GM11168 (cell line): ENCODE results near the gene PDX1.

Experiments
- in situ Hi-C: fragments of 300-500 bp; cut with MboI; formaldehyde crosslinking; loops from one replicate; pipeline ENCODE4 v1.12.0; 2022; ENCODE audit warnings: low sequenced_read_pairs; ENCODE audit not compliant: unreplicated experiment

Gene PDX1

DNA sequence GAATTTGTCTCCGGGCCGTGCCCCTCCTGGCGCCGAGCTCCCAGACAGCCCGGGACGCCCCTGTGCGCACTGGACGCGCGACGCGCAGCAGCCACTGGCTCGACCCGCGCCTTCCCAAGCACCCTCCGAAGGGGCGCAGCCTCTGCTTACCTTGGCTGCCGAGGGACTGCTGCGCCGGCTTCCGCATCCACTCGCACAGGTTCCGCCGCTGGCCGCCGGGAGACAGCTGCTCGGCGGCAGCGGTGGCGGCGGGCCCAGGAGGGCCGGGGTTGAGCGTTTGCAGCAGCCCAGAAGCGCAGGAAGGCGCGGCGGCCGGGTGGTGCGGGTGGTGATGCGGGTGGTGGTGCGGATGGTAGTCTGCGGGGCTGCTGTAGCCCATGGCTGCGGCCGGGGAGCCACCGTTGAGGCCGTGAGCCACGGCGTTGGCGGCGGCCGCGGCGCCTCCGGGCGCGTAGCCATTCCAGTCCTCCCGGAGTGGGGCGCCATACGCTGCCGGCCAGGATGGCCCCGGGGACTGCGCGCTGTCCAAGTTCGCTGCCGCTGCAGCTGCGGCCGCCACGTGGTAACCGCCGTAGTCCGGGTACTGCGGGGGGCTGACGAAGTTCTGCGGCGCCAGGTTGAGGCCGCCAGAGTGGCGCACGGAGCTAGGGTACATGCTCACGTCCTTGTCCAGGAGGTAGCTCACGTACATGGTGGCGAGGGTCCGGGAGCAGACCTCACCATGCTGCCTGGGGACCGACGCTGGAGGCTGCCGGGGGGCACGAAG is 48.7 kb downstream of the PDX1 start:
- in situ Hi-C loops, result no loop called here

DNA sequence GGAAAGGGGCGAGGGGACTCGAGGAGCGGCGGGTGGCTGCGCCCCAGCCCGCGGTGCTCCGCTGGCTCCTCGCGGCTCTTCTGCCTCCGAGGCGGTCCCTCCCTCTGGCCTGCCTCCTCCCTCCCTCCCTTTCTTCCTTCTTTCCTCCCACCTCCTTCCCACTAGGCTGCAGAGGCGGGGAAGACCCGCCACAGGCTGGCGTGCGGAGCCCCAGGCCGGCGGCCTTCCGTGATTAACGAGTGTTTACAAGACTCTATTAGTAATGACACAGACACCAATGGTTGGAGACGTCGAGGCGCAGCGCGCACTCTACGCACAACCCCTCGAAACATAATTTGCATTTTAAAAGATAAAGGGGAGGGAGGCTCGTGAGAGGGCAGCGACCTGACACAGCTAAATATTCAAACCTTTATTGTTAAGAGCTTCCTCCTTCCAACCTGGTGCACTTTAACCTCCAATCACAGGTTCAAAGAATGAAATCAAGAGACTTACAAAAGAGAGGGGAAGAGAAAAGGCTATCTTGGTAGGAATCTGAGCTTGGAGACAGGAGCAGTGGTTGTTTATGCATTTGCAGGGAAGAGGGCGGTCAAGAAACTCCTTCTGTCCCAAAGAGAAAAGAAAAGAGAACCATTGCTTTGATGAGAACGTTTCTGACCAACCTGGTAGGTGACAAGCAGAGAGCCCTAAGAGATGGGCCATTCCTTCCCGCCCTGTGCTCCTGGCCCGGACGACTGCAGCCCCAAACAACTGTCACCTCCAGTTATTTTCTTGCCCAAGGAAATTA is 49.5 kb downstream of the PDX1 start, which contains the start of gene CDX2:
Gene CDX2 (minus strand): TSS at position 234 of the 784 bp plus-strand sequence. CDS start 309 bp downstream, outside the sequence.
- in situ Hi-C loops, result no loop called here

DNA sequence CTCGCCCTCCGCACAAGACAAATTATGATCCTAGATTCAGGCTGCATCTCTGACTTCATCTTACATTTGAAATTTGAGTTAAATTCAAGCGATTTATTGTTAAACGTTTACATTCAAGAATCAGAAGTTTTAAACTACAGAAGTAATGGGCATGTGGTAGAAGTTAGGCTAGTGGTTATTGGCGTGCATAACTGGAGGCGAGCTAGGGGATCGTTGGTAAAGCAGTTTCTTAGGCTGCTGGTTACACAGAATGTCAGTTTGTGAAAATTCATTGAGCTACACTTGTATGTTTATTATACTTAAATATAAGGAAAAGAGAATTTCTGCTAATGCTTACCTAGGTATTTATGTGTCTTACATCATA is 50.0 kb downstream of the PDX1 start:
- in situ Hi-C loops, result loop anchor here (5.0 kb wide), 1 partner anchor 53 kb away; the partner anchor contains the start of gene PDX1

DNA sequence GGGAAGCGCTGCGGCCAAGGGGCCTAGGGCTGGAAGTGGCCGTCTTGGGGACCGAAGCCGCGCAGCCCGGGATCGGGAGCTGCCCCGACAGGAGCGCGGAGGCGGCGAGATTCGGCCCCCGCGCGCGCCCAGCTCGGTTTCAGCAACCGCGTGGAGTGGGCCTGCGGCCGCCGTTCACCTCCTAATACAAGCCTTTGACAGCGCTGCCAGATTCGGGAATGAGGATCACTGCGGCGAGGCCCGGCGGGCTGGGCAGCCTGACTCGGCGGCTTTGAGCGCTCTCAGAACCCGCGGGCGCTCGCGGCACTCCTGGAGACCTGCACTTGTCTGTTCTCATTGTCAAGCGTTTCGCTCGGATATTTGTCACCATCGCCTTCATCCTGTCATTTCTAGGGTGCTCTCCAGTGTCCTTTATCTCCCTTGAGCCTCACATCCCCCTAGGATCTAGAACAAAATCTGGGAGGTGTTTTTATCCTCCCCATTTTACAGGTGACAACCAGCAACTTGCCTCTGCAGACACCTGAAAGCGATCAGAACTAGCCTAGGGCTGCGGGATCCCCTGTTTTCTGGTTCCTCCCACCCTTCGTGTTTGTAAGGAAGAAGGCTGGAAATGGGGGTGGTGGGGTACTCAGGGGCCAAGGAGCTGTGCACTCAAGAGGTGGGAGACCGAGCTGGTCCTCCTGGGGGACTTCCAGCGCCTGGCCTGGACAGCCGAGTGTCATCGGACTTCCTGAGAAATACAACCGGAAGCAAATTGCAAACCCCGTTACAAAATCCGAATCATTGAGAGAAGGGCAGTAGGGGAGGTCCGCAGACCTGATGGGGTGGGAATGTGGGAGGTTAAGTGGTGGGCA is 50.8 kb downstream of the PDX1 start:
- in situ Hi-C loops, result loop anchor here (5.0 kb wide), 1 partner anchor 53 kb away; the partner anchor contains the start of gene PDX1

DNA sequence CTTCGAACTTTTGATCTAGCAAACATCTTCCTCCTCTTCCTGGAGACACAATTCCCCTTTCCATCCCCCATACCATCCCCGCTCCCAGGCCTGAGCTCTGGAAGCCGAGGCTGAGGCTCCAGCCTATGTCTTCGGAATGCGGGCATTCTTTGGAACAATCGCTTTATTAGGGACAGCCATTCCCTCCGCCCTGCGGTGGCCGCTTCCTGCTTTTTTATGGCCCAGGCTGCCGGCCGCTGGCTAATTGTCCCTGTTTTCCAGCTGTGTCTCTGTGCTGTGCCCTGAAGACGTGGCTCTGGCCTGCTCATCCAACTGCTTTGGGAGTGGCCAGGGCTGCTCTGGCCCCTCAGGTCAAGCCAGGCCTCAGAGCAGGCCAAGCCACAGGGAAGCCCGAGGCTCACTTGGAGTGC is 51.4 kb downstream of the PDX1 start:
- in situ Hi-C loops, result loop anchor here (5.0 kb wide), 1 partner anchor 54 kb away; the partner anchor contains the start of gene PDX1

DNA sequence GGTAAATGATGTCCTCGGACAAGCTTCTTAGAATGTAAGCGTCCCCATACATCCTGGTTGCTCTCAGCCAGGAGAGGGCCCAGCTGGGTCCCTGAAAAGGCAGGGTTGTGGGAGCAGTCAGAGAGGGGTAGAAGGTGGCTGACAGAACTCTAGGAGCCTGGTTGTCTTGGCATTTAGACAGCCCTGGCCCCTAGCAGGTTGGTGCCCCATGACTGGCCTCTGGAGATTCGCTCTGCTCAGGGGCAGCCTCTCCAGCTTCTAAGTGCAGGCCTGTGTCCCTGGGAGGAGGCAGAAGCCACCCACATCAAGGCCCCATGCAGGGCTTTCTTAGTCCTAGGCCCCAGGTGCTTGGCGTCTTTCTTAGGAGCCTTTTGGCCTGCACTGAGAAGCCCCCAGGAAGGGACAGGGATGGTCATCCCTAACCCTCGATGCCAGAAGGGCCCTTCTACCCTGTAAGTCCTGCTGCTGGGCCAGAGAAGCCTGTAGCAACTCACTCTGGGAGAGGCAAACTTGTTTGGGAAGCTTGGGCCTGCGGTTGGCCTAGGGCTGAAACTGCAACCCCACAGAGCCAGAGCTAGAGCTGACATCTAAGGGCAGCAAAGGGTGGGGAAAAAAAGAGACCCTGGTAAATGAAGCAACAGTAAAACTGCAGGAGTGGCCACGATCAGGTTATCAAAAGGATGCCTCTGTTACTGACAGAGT is 52.1 kb downstream of the PDX1 start:
- in situ Hi-C loops, result loop anchor here (5.0 kb wide), 1 partner anchor 55 kb away; the partner anchor contains the start of gene PDX1

DNA sequence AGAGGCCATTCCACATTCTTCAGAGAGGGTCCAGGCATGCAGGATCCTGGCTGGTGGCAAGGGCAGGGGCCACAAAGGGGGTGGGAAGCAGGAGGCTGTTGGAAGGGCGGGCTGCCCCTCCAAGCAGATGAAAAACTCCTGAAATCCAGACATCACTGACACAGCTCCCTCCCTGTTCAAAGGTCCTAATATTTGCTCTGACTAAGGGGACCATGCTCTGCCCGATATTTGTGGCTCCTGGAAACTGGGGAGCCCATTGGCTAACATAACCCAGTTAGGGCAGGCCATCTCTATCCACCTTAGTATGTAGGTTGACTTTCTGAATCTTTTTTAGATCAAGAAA is 52.6 kb downstream of the PDX1 start:
- in situ Hi-C loops, result loop anchor here (5.0 kb wide), 1 partner anchor 55 kb away; the partner anchor contains the start of gene PDX1

DNA sequence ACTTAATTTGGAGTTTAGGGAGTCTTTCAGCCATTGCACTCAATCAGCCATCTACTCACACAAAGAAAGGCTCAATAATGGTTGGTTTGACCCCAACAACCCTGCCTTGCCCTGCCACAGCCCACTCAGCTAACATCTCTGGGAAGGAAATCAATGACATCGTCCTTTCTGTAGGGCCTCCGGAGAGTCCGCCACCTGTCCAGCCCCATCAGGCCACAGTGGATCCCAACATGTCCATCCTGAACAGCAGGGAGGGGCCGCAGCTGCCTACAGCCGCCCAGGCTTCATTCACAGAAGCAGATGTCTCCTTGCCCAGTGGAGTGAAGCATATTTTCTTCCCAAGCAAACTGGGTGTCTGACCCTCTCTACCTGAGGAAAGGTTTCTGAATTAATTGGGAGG is 53.5 kb downstream of the PDX1 start:
- in situ Hi-C loops, result loop anchor here (5.0 kb wide), 1 partner anchor 56 kb away; the partner anchor contains the start of gene PDX1

DNA sequence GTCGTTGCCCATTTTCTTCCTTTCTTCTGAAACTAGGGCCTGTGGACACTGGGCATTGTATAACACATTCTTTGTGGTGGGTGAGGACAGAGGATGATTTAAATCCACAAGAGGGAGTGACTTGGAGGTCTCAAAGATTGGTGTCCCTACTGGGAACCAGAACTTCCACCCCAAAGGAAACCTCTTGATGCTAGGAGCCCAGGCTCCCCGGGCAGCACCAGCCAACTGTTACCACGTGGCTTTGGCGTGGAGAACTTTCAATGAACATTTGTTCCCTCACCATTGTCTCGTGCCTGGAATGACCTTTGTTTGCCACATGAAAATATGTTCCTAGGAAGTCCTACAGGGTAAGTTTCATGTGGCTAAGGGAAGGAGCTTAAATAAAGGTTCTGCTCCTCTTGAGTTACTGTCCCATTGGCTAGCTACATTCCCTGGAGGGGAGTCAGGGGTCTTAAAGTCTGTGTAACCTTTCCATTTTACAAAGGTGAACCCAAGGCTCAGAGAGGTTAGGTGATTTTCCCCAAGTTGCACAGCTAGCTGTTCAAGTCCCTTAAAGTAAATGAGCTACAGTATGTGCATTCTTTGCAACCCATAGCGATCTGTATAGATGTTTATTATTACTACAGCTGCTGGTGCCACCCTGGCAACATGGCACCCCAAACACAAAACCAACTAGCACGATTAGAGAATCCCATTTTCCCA is 54.3 kb downstream of the PDX1 start:
- in situ Hi-C loops, result loop anchor here (5.0 kb wide), 1 partner anchor 57 kb away; the partner anchor contains the start of gene PDX1
